GM18499 (cell line): Measurements from ENCODE around the gene GABRB1.
"Not testable (repeated sequence)": the region's sequence is repeated elsewhere in the genome, so short reads cannot be mapped to it uniquely, and the experiment has no call there.

Experiments
- ATAC-seq: cut with Tn5 transposase; IDR thresholded peaks from one replicate; pipeline ENCODE4 v1.9.1; 2021; ENCODE audit warnings: moderate number of reproducible peaks; ENCODE audit not compliant: insufficient read depth, unreplicated experiment

GABRB1 gene

GRCh38 chr4:47271291-47271690 lies 239.9 kb downstream of the GABRB1 start:
- ATAC-seq, result no peak

- ATAC-seq, result no peak
Measured at GRCh38 chr4:47274901-47275300, 243.5 kb downstream of the GABRB1 start.

GRCh38 chr4:47275595-47275994 lies 244.2 kb downstream of the GABRB1 start:
- no peak for ATAC-seq

- no peak for ATAC-seq
Measured at GRCh38 chr4:47278631-47279030, 247.3 kb downstream of the GABRB1 start.

GRCh38 chr4:47287735-47288134 lies 256.4 kb downstream of the GABRB1 start:
- ATAC-seq, result peak; percentile 97

- no peak for ATAC-seq
Measured at GRCh38 chr4:47289805-47290204, 258.4 kb downstream of the GABRB1 start.

- ATAC-seq, result not testable (repeated sequence)
Measured at GRCh38 chr4:47290873-47291272, 259.5 kb downstream of the GABRB1 start.

GRCh38 chr4:47309165-47309564 lies 277.8 kb downstream of the GABRB1 start:
- ATAC-seq, result no peak

- no peak for ATAC-seq
Measured at GRCh38 chr4:47312170-47312569, 280.8 kb downstream of the GABRB1 start.

- ATAC-seq, result no peak
Measured at GRCh38 chr4:47313384-47313783, 282.0 kb downstream of the GABRB1 start.

GRCh38 chr4:47315346-47315745 lies 284.0 kb downstream of the GABRB1 start:
- peak; percentile 77 for ATAC-seq

GRCh38 chr4:47326025-47326424 lies 294.7 kb downstream of the GABRB1 start:
- ATAC-seq, result no peak

- ATAC-seq, result no peak
Measured at GRCh38 chr4:47330866-47331265, 299.5 kb downstream of the GABRB1 start.

- no peak for ATAC-seq
Measured at GRCh38 chr4:47334652-47335051, 303.3 kb downstream of the GABRB1 start.

- ATAC-seq, result no peak
Measured at GRCh38 chr4:47337893-47338292, 306.5 kb downstream of the GABRB1 start.

- ATAC-seq, result no peak
Measured at GRCh38 chr4:47340914-47341313, 309.5 kb downstream of the GABRB1 start.

GRCh38 chr4:47342796-47343195 lies 311.4 kb downstream of the GABRB1 start:
- no peak for ATAC-seq

- ATAC-seq, result no peak
Measured at GRCh38 chr4:47349326-47349725, 318.0 kb downstream of the GABRB1 start.

- no peak for ATAC-seq
Measured at GRCh38 chr4:47355568-47355967, 324.2 kb downstream of the GABRB1 start.

- ATAC-seq, result no peak
Measured at GRCh38 chr4:47359891-47360290, 328.5 kb downstream of the GABRB1 start.

- ATAC-seq, result no peak
Measured at GRCh38 chr4:47367761-47368160, 336.4 kb downstream of the GABRB1 start.

GRCh38 chr4:47368211-47368610 lies 336.8 kb downstream of the GABRB1 start:
- ATAC-seq, result no peak

- ATAC-seq, result no peak
Measured at GRCh38 chr4:47372561-47372960, 341.2 kb downstream of the GABRB1 start.
